Stimulated activated CD8-positive, alpha-beta memory T cell treated with anti-CD3 and anti-CD28 coated beads, Interleukin-15, amount 100 ng/mL, for 24 hours (primary cell): ENCODE measurements around the gene ABCC9.

ENCODE experiments used
- DNase-seq: peaks from one replicate; pipeline ENCODE4 v3.0.0-alpha.2; 2020; ENCODE audit warnings: low read depth

Gene ABCC9

GRCh38 chr12:21877293-21877982 is 63.8 kb downstream of the ABCC9 start:
- DNase-seq, result no peak

- no peak for DNase-seq
Measured at GRCh38 chr12:21865846-21866245, 75.4 kb downstream of the ABCC9 start.

GRCh38 chr12:21860534-21860933 is 80.7 kb downstream of the ABCC9 start:
- no peak for DNase-seq

- no peak for DNase-seq
Measured at GRCh38 chr12:21860128-21860527, 81.1 kb downstream of the ABCC9 start.

- DNase-seq, result no peak
Measured at GRCh38 chr12:21852251-21852650, 89.0 kb downstream of the ABCC9 start.

- DNase-seq, result no peak
Measured at GRCh38 chr12:21851151-21851550, 90.1 kb downstream of the ABCC9 start.

- DNase-seq, result no peak
Measured at GRCh38 chr12:21850419-21850818, 90.8 kb downstream of the ABCC9 start.

- no peak for DNase-seq
Measured at GRCh38 chr12:21849878-21850277, 91.3 kb downstream of the ABCC9 start.

- no peak for DNase-seq
Measured at GRCh38 chr12:21848192-21848591, 93.0 kb downstream of the ABCC9 start.

- DNase-seq, result no peak
Measured at GRCh38 chr12:21843795-21844194, 97.4 kb downstream of the ABCC9 start.

GRCh38 chr12:21839776-21840175 is 101.5 kb downstream of the ABCC9 start:
- DNase-seq, result no peak

- DNase-seq, result no peak
Measured at GRCh38 chr12:21837847-21838246, 103.4 kb downstream of the ABCC9 start.

- no peak for DNase-seq
Measured at GRCh38 chr12:21831791-21832344, 109.4 kb downstream of the ABCC9 start.

GRCh38 chr12:21828779-21829178 is 112.4 kb downstream of the ABCC9 start:
- DNase-seq, result no peak

GRCh38 chr12:21828136-21828775 is 113.0 kb downstream of the ABCC9 start:
- no peak for DNase-seq

- no peak for DNase-seq
Measured at GRCh38 chr12:21827083-21827482, 114.1 kb downstream of the ABCC9 start.

GRCh38 chr12:21826618-21826910 is 114.7 kb downstream of the ABCC9 start:
- no peak for DNase-seq

- DNase-seq, result no peak
Measured at GRCh38 chr12:21825886-21826617, 115.2 kb downstream of the ABCC9 start.

- DNase-seq, result no peak
Measured at GRCh38 chr12:21823581-21823980, 117.6 kb downstream of the ABCC9 start.

- DNase-seq, result no peak
Measured at GRCh38 chr12:21819678-21820077, 121.5 kb downstream of the ABCC9 start.

GRCh38 chr12:21819236-21819635 is 122.0 kb downstream of the ABCC9 start:
- no peak for DNase-seq

GRCh38 chr12:21818627-21819026 is 122.6 kb downstream of the ABCC9 start:
- no peak for DNase-seq
